ENCODE results near the gene TSHZ2.
"Not testable (repeated sequence)": the region's sequence is repeated elsewhere in the genome, so short reads cannot be mapped to it uniquely, and the experiment has no call there.

Gene TSHZ2

GRCh38 chr20:53319716-53320115, 347.6 kb downstream of the TSHZ2 start:
- no peak for DNase-seq (ENCODE audit: low spot score)

DNA sequence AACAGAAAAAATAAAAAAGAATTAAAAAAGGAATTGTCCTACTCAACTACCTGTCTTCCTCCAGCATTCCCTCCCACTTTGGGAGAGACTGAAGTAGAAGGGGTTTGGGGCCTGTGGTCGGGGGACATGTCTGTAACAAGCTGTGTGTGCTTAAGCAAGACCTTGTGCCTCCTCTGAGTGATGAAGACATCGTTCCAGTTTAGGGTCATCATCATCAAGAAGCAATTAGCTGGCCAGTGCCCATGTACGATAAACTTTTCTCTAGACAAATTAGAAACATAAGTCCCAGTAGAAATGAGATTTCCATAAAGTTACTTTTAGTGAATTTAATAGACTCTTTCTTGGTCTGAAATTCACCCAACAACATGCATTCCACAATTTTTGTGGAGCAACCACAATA, 348.5 kb downstream of the TSHZ2 start:
- DNase-seq (ENCODE audit: low spot score) = no peak

DNA sequence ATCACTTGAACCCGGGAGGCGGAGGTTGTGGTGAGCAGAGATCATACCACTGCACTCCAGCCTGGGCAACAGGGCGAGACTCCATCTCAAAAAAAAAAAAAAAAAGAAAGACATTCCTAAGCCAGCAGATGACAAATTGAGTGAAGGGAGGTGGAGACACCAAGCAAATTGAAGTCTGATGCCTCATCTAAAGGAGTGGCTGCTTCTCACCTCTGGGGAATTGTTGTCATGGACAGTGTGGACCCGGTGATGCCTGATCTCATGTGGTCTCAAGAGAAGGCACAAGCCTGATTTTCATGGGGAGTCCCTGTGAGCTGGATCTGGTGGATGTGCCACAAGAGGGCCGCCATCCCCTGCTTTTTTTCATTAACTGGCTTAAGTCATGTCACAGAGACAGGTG, 349.4 kb downstream of the TSHZ2 start:
- DNase-seq (ENCODE audit: low spot score) = peak; percentile 7

DNA sequence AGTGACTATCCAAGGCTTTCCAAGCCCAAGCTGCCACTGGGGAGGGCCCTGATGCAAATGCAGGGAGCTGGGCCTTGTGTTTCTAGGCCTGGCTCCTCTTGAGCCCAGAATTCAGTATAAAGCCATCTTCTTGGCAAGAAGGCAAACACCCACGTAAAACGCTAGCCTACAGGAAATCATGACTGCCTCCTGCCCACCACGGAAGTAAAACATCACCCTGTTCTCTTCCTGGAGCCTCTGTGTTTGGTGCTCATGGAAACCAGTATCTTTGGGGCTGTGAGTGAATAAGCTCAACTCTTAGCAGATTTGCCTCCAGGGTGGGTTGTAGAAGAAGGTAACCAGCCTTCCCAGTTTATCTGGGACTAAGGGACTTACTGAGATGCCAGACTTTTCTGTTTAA, 350.5 kb downstream of the TSHZ2 start:
- DNase-seq (ENCODE audit: low spot score) = no peak

GRCh38 chr20:53323460-53323859, 351.3 kb downstream of the TSHZ2 start:
- not testable (repeated sequence) for DNase-seq (ENCODE audit: low spot score)

DNA sequence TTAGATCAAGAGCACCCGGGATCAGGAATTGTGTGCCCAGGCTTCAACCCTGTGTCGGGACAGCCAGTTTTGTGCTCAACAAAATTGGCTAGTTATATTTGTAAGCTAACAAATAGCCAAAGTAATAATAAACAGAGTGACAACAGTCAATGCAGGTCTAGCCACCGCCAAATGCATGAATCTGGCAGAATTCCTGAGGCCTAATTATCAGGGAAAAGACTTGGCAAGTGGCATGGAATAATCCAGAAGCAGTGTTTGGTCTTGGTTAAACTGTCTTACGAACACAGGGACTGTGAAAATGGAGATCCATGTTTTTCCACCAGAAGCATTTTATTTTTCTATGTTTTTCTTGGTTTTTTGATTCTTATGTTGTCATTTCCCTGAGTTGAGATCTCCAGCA, 352.7 kb downstream of the TSHZ2 start:
- DNase-seq (ENCODE audit: low spot score) = no peak

DNA sequence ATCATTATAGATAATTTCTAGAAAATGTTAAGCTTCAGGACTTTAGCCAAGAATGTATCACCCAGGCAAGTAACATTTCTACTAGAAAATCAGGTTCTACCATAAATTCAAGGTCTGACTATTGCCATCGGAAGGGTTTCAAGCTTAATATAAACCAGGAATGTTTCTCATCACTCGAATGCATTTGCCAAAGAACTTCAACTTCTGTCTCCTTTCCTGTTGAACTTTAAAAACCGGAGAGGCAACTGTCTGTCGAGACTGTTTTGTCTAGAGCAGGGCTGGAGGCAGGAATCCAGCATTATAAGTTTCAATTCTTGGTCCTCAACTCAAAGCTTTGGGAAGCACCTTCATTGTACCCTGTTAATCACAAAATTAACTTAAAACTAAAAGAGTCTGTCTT, 356.8 kb downstream of the TSHZ2 start:
- DNase-seq (ENCODE audit: low spot score) = no peak

GRCh38 chr20:53329781-53330180, 357.6 kb downstream of the TSHZ2 start:
- no peak for DNase-seq (ENCODE audit: low spot score)

GRCh38 chr20:53330601-53331140, 358.5 kb downstream of the TSHZ2 start:
- DNase-seq (ENCODE audit: low spot score) = no peak

DNA sequence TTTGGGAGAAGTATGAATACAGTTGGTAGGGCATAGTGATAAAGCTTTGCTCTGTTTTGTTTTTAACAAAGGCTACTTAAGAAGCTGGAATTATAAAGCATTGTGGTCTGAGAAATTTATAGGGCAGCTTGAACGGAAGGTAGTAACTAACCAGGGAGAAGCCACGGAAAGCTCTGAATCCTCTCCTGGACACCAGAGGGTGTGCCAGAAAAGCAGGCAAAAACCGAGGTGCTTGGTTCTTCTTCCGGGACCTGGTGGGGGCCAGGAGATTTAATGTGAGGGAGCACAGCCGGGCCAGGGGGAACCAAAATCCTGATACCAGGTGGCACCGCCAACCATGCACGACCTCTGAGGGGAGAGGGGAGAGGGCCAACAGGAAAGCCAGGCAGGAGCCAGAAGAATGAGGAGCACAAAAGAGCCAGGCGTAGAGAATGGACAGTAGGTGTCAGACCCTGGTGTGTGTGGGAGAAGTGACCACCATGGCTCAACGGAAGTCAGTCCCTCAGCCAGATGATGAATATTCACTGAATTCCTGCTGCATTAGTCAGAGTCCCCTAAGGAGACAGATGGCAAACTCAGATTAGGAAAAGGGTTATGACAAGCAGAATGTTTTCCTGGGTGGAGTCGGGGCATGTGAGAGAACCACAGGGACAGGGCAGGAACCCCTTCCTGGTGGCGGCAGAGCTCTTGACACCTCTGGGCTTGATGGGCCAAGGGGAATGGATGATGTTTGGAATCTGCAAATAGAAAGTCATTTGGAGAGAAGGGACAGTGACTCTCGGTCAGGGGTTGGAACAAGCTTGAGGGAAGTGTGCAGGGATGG, 359.2 kb downstream of the TSHZ2 start:
- no peak for DNase-seq (ENCODE audit: low spot score)

GRCh38 chr20:53332022-53332837, 360.1 kb downstream of the TSHZ2 start:
- DNase-seq (ENCODE audit: low spot score) = no peak

GRCh38 chr20:53334861-53335260, 362.7 kb downstream of the TSHZ2 start:
- DNase-seq (ENCODE audit: low spot score) = no peak

- no peak for DNase-seq (ENCODE audit: low spot score)
Observed at GRCh38 chr20:53335555-53335954, 363.4 kb downstream of the TSHZ2 start.

GRCh38 chr20:53336892-53337291, 364.7 kb downstream of the TSHZ2 start:
- no peak for DNase-seq (ENCODE audit: low spot score)

DNA sequence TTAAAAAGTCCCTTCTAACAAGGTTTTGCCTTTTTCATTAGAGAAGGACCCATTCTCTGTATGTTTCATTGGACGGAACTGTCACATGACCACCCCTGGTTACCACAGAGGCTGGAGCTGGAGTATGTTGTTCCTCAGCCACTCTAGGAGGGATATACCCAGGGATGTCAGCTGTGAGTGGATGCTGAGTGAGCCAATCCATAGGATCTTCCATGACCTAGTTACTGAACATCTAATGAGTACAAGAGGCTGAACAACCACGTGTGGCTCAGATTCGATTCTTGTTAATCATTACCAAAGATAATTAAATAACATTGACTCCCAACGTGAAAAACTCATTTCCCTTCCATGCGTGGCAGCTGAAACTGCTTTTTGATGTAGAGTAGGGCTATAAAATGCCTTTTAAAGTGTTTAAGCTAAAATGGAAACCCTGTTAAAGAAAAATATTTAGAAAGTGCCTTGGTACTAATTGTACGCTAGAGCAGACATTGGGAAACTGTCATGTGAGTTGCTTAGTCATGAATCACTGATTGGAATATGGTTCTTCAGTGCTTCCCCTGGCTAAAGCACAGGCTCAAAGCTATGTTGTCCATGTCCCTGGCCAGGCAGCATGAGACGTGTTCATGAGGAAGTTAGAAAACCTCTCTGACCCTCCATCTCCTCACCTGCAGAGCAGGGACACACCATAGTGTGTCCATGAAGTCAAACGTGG, 365.4 kb downstream of the TSHZ2 start:
- DNase-seq (ENCODE audit: low spot score) = no peak

DNA sequence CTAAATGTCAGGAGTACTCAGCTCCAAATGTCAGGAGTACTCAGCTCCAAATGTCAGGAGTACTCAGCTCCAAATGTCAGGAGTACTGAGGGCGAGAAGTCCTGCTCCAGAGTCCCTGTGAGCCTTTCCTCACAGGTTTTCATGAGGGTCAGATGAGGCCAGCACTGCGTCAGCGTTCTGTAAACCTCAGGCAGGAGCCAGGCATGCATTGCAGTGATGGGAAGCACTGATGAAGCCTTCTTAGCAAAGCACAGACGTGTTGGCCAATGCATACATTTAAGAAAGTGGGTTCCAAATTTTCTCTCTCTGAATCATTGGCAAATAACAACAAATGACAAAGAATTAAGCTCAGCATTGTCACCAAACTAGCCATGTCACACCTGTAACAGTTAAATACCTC, 366.6 kb downstream of the TSHZ2 start:
- DNase-seq (ENCODE audit: low spot score) = no peak

GRCh38 chr20:53342429-53342828, 370.3 kb downstream of the TSHZ2 start:
- DNase-seq (ENCODE audit: low spot score) = no peak

GRCh38 chr20:53343448-53343847, 371.3 kb downstream of the TSHZ2 start:
- no peak for DNase-seq (ENCODE audit: low spot score)

DNA sequence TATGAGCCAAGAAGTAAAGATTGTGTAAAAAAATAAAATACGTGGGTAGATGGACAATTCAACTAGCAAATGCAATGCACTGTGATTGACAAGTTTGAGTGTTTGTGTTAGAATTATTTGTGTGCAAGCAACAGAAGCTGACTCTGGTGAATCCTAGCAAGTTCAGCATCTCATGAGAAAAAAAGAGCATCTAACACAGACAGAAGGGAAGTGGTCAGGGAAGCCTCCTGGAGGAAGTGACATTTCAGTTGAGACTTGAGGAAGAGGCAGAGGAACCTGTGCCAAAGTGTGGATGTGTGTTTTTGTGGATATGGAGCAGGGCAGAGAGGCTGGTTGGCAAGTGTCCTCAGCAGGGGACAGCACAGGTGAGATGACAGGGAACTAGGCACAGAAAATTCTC, 372.7 kb downstream of the TSHZ2 start:
- DNase-seq (ENCODE audit: low spot score) = no peak

GRCh38 chr20:53345536-53346334, 373.6 kb downstream of the TSHZ2 start:
- DNase-seq (ENCODE audit: low spot score) = no peak

GRCh38 chr20:53346335-53346648, 374.1 kb downstream of the TSHZ2 start:
- no peak for DNase-seq (ENCODE audit: low spot score)

- no peak for DNase-seq (ENCODE audit: low spot score)
Observed at GRCh38 chr20:53349730-53350129, 377.6 kb downstream of the TSHZ2 start.
